H9 (cell line): ENCODE results near the gene CHST2. TPM values are rescaled to one million over a fixed set of nuclear protein-coding genes. Genes with fewer than 3 reads are reported as not detected.

Source experiments
- DNase-seq: peaks from one replicate; pipeline ENCODE4 v3.0.0-alpha.2; 2017
- H2AFZ ChIP-seq: one replicate; pipeline ENCODE4 v1.6.1; 2013; ENCODE audit warnings: mild to moderate bottlenecking, low read length, control low read depth, moderate library complexity
- H2AK5ac ChIP-seq: 2 replicates; pipeline ENCODE4 v1.6.1; 2013; ENCODE audit warnings: low read length, control low read depth, mixed read lengths; ENCODE audit not compliant: insufficient read length
- H2BK120ac ChIP-seq: one replicate; pipeline ENCODE4 v1.6.1; 2013; ENCODE audit warnings: low read depth, mild to moderate bottlenecking, low read length, control low read depth, inconsistent platforms; ENCODE audit not compliant: poor library complexity, severe bottlenecking
- H2BK12ac ChIP-seq: 2 replicates; pipeline ENCODE4 v1.6.1; 2013; ENCODE audit warnings: low read length, control low read depth, mixed read lengths, low read depth; ENCODE audit not compliant: insufficient read length
- H2BK15ac ChIP-seq: 2 replicates; pipeline ENCODE4 v1.6.1; 2013; ENCODE audit warnings: low read depth, low read length, control low read depth
- H2BK20ac ChIP-seq: one replicate; pipeline ENCODE4 v1.6.1; 2013; ENCODE audit warnings: low read depth, mild to moderate bottlenecking, low read length, control low read depth, inconsistent platforms; ENCODE audit not compliant: poor library complexity, severe bottlenecking
- H2BK5ac ChIP-seq: 2 replicates; pipeline ENCODE4 v1.6.1; 2013; ENCODE audit warnings: low read length, control low read depth, mixed read lengths; ENCODE audit not compliant: insufficient read length
- H3K14ac ChIP-seq: 2 replicates; pipeline ENCODE4 v1.6.1; 2013; ENCODE audit warnings: low read length, control low read depth; ENCODE audit not compliant: insufficient read depth
- H3K18ac ChIP-seq: 2 replicates; pipeline ENCODE4 v1.6.1; 2013; ENCODE audit warnings: low read depth, mild to moderate bottlenecking, mixed read lengths, low read length, control low read depth; ENCODE audit not compliant: insufficient read length
- H3K23ac ChIP-seq: 2 replicates; pipeline ENCODE4 v1.6.1; 2013; ENCODE audit warnings: low read length, control low read depth, mixed read lengths, low read depth; ENCODE audit not compliant: insufficient read length
- H3K23me2 ChIP-seq: 2 replicates; pipeline ENCODE4 v1.6.1; 2013; ENCODE audit warnings: low read depth, mild to moderate bottlenecking, mixed read lengths, low read length, control low read depth; ENCODE audit not compliant: insufficient read length, poor library complexity, severe bottlenecking
- H3K27ac ChIP-seq: 2 replicates; pipeline ENCODE4 v1.5.1; 2013; ENCODE audit warnings: low read length, control low read depth, mixed read lengths, low read depth; ENCODE audit not compliant: insufficient read length
- H3K27me3 ChIP-seq: 2 replicates; pipeline ENCODE4 v1.6.1; 2013; ENCODE audit warnings: low read length, control low read depth, inconsistent platforms; ENCODE audit not compliant: insufficient read depth
- H3K4ac ChIP-seq: 2 replicates; pipeline ENCODE4 v1.6.1; 2013; ENCODE audit warnings: low read depth, mild to moderate bottlenecking, control low read depth, inconsistent platforms, low read length, moderate library complexity
- H3K4me1 ChIP-seq: 2 replicates; pipeline ENCODE4 v1.6.1; 2013; ENCODE audit warnings: low read length, control low read depth, inconsistent platforms; ENCODE audit not compliant: insufficient read depth
- H3K4me2 ChIP-seq: 2 replicates; pipeline ENCODE4 v1.6.1; 2013; ENCODE audit warnings: low read length, control low read depth, mixed read lengths; ENCODE audit not compliant: insufficient read length, insufficient read depth
- H3K56ac ChIP-seq: 2 replicates; pipeline ENCODE4 v1.6.1; 2013; ENCODE audit warnings: low read depth, mild to moderate bottlenecking, mixed read lengths, low read length, control low read depth; ENCODE audit not compliant: insufficient read length
- H3K79me1 ChIP-seq: 2 replicates; pipeline ENCODE4 v1.6.1; 2013; ENCODE audit warnings: low read depth, mild to moderate bottlenecking, moderate library complexity, low read length, control low read depth, inconsistent platforms; ENCODE audit not compliant: insufficient read depth, poor library complexity, severe bottlenecking
- H3K79me2 ChIP-seq: 2 replicates; pipeline ENCODE4 v1.6.1; 2013; ENCODE audit warnings: low read length, control low read depth, inconsistent platforms; ENCODE audit not compliant: insufficient read depth
- H3K9ac ChIP-seq: 2 replicates; pipeline ENCODE4 v1.6.1; 2013; ENCODE audit warnings: low read length, control low read depth, mixed read lengths; ENCODE audit not compliant: insufficient read length; ENCODE audit errors: extremely low read depth
- H3K9me3 ChIP-seq: one replicate; pipeline ENCODE4 v1.6.1; 2013; ENCODE audit warnings: low read depth, low read length, inconsistent platforms; ENCODE audit not compliant: control insufficient read depth
- H3T11ph ChIP-seq: one replicate; pipeline ENCODE4 v1.6.1; 2013; ENCODE audit warnings: mild to moderate bottlenecking, low read length, control low read depth, inconsistent platforms
- H4K20me1 ChIP-seq: one replicate; pipeline ENCODE4 v1.6.1; 2013; ENCODE audit not compliant: control insufficient read depth, insufficient read length, insufficient read depth
- H4K5ac ChIP-seq: 2 replicates; pipeline ENCODE4 v1.6.1; 2013; ENCODE audit warnings: low read depth, mild to moderate bottlenecking, mixed read lengths, low read length, control low read depth; ENCODE audit not compliant: insufficient read length
- H4K8ac ChIP-seq: replicated peaks from 2 replicates; pipeline ENCODE4 v1.6.1; 2013; ENCODE audit warnings: low read length, control low read depth, mixed read lengths, low read depth; ENCODE audit not compliant: insufficient read length
- H4K91ac ChIP-seq: 2 replicates; pipeline ENCODE4 v1.6.1; 2013; ENCODE audit warnings: low read depth, mild to moderate bottlenecking, moderate library complexity, mixed read lengths, low read length, control low read depth; ENCODE audit not compliant: insufficient read length
- H3K27ac Mint-ChIP-seq, 3 experiments: 2 replicates in 2 of 3; 3 replicates in 1 of 3; pipeline ENCODE4 v1.8.0; 2020 to 2021; ENCODE audit warnings: mixed read lengths in 3 of 3, mild to moderate bottlenecking in 1 of 3, moderate library complexity in 1 of 3
- H3K27me3 Mint-ChIP-seq: 2 replicates; pipeline ENCODE4 v1.8.0; 2021; ENCODE audit warnings: low read depth, mild to moderate bottlenecking, moderate library complexity, mixed read lengths
- H3K36me3 Mint-ChIP-seq, 3 experiments: 2 replicates in 2 of 3; 3 replicates in 1 of 3; pipeline ENCODE4 v1.8.0; 2020 to 2021; ENCODE audit warnings: low read depth in 3 of 3, mixed read lengths in 3 of 3; ENCODE audit not compliant: insufficient read depth in 1 of 3
- H3K4me1 Mint-ChIP-seq, 2 experiments: 2 replicates each; pipeline ENCODE4 v1.8.0; 2020; ENCODE audit warnings: mixed read lengths in 2 of 2
- H3K4me3 Mint-ChIP-seq, 2 experiments: 2 replicates in 1 of 2; 3 replicates in 1 of 2; pipeline ENCODE4 v1.8.0; 2020 to 2021; ENCODE audit warnings: mild to moderate bottlenecking in 2 of 2, mixed read lengths in 2 of 2, moderate library complexity in 1 of 2
- H3K9me3 Mint-ChIP-seq, 2 experiments: 2 replicates in 1 of 2; 3 replicates in 1 of 2; pipeline ENCODE4 v1.8.0; 2020; ENCODE audit warnings: mild to moderate bottlenecking in 2 of 2, mixed read lengths in 2 of 2, moderate library complexity in 1 of 2
- CTCF ChIP-seq: fragments of 200-600 bp; sonication (generic); conservative IDR thresholded peaks from 3 replicates; pipeline ENCODE4 v1.8.0; 2021; ENCODE audit warnings: antibody characterized with exemption, mild to moderate bottlenecking
- WGBS: extraction: QIAGEN DNeasy Blood & Tissue Kit; methylation state at CpG from one replicate; pipeline ENCODE4 v1.1.7; 2013; ENCODE audit warnings: missing lambda C conversion rate, low lambda C conversion rate, mixed read lengths; ENCODE audit not compliant: insufficient read length; ENCODE audit errors: extremely low coverage; 5-methylcytosine and 5-hydroxymethylcytosine counted together
- total RNA-seq: library from RNA; stranded (reverse); gene quantifications from 2 replicates; pipeline ENCODE4 v1.2.1, GENCODE V29; 2021

The CHST2 gene
- total RNA-seq, 1 experiment from 2014 or later = 5.8 TPM

- no peak overlapping the region for H3K56ac ChIP-seq
- no peak overlapping the region for H3K18ac ChIP-seq
- no peak overlapping the region for H4K5ac ChIP-seq
- no peak overlapping the region for H2AFZ ChIP-seq
- no peak overlapping the region for H2AK5ac ChIP-seq
- no peak overlapping the region for H2BK12ac ChIP-seq
- no peaks in the 10 kb centered on the region for H3K27me3 ChIP-seq
- H4K91ac ChIP-seq = no peak overlapping the region
- H3K27ac ChIP-seq = no peak overlapping the region
- peaks cover 2 to 19% (median 3%) of the 10 kb centered on the region in 3 experiments for H3K36me3 Mint-ChIP-seq
- WGBS = no CpG with 5 or more reads among the region's 1 CpG
- H3K27ac Mint-ChIP-seq = no peak overlapping the region
- DNase-seq = no peak
- H3K23me2 ChIP-seq = no peaks in the 10 kb centered on the region
- H3K4me1 Mint-ChIP-seq = peaks cover 0 to 3% of the 10 kb centered on the region in 2 experiments; a peak in 1 of 4 replicates
- no peak overlapping the region for H2BK120ac ChIP-seq
- H3K9me3 ChIP-seq = no peaks in the 10 kb centered on the region
- H4K20me1 ChIP-seq = no peaks in the 10 kb centered on the region
- no peak overlapping the region for H3K4ac ChIP-seq
- no peaks in the 10 kb centered on the region for H3K79me1 ChIP-seq
- H2BK5ac ChIP-seq = no peak overlapping the region
- H3K9me3 Mint-ChIP-seq = peaks cover 18 to 19% of the 10 kb centered on the region in 2 experiments
- H3T11ph ChIP-seq = no peak overlapping the region
- H3K14ac ChIP-seq = no peak overlapping the region
- no peak overlapping the region for H3K4me2 ChIP-seq
- TF ChIP-seq CTCF = no peak
- H3K4me1 ChIP-seq = no peaks in the 10 kb centered on the region
- H3K79me2 ChIP-seq = no peaks in the 10 kb centered on the region
- no peak overlapping the region for H2BK15ac ChIP-seq
- H3K4me3 Mint-ChIP-seq = no peak overlapping the region
- H3K23ac ChIP-seq = no peak overlapping the region
- no peak overlapping the region for H3K9ac ChIP-seq
- no peak overlapping the region for H2BK20ac ChIP-seq
- no peak overlapping the region for H4K8ac ChIP-seq
- H3K27me3 Mint-ChIP-seq = no peaks in the 10 kb centered on the region
These were observed 27.4 kb upstream of the CHST2 start for GRCh38 chr3:143092191-143092590.
